ENCODE data around the gene SMC5.

- TF ChIP-seq, protein P1, sequence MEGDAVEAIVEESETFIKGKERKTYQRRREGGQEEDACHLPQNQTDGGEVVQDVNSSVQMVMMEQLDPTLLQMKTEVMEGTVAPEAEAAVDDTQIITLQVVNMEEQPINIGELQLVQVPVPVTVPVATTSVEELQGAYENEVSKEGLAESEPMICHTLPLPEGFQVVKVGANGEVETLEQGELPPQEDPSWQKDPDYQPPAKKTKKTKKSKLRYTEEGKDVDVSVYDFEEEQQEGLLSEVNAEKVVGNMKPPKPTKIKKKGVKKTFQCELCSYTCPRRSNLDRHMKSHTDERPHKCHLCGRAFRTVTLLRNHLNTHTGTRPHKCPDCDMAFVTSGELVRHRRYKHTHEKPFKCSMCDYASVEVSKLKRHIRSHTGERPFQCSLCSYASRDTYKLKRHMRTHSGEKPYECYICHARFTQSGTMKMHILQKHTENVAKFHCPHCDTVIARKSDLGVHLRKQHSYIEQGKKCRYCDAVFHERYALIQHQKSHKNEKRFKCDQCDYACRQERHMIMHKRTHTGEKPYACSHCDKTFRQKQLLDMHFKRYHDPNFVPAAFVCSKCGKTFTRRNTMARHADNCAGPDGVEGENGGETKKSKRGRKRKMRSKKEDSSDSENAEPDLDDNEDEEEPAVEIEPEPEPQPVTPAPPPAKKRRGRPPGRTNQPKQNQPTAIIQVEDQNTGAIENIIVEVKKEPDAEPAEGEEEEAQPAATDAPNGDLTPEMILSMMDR (IDR thresholded peaks at IDR 0.05) = no peak
- TF ChIP-seq EP300 (IDR thresholded peaks at IDR 0.05) (no peak), POLR2AphosphoS5 (IDR thresholded peaks at IDR 0.05) (no peak), POLR2A (IDR thresholded peaks at IDR 0.05; ENCODE audit: low read depth) (no peak)
Observed at GRCh38 chr9:70217029-70217428, 41.7 kb upstream of the SMC5 start.

Measured in esophagus muscularis mucosa (tissue), 4 donors.